Psoas muscle (tissue), 8 donors: ENCODE results near the gene CDK5R1. TPM values are rescaled to one million over a fixed set of nuclear protein-coding genes. Genes with fewer than 3 reads are reported as not detected.

ENCODE experiments used
- ATAC-seq, 4 donors: fragments of 200-7000 bp; cut with Tn5 transposase; one replicate each; pipeline ENCODE4 v1.9.1; 2020; ENCODE audit warnings: moderate library complexity in 3 of 4, mild to moderate bottlenecking in 2 of 4
- DNase-seq, 2 donors: peaks; one replicate each; pipeline ENCODE4 v3.0.0-alpha.2; 2020
- H3K27ac ChIP-seq: fragments of 200-600 bp; one replicate; pipeline ENCODE4 v1.8.0; 2022
- H3K27me3 ChIP-seq, 3 donors: fragments of 200-600 bp in 1 of 3; one replicate each; pipeline versions ENCODE4 v1.6.1 to v1.8.0; 2013 to 2022; ENCODE audit warnings: low read length in 2 of 3, mild to moderate bottlenecking in 2 of 3, moderate library complexity in 1 of 3; ENCODE audit not compliant: insufficient read depth in 3 of 3
- H3K36me3 ChIP-seq, 2 donors: fragments of 200-600 bp in 1 of 2; one replicate each; pipeline versions ENCODE4 v1.6.1 to v1.8.0; 2013 to 2022; ENCODE audit warnings: low read depth in 1 of 2, mild to moderate bottlenecking in 1 of 2, moderate library complexity in 1 of 2; ENCODE audit not compliant: insufficient read depth in 1 of 2
- H3K4me1 ChIP-seq: fragments of 200-600 bp; one replicate; pipeline ENCODE4 v1.8.0; 2022
- H3K4me3 ChIP-seq: fragments of 200-600 bp; one replicate; pipeline ENCODE4 v1.8.0; 2022; ENCODE audit warnings: mild to moderate bottlenecking
- H3K9me3 ChIP-seq: fragments of 200-600 bp; one replicate; pipeline ENCODE4 v1.8.0; 2022
- WGBS, 3 donors: extraction: QIAGEN DNeasy Blood & Tissue Kit; methylation state at CpG; one replicate each; pipeline versions ENCODE4 v1.1.6 to v1.1.7; 2013; 5-methylcytosine and 5-hydroxymethylcytosine counted together
- intact Hi-C, 2 donors: fragments of 100-400 bp; cut with DNase I; formaldehyde crosslinking; loops; one replicate each; pipeline versions ENCODE4 v1.11.0 to v1.14.2; 2022
- polyA plus RNA-seq, 3 donors: library from polyadenylated mRNA; stranded (reverse); fragments of 200-250 nt; gene quantifications; one replicate each; pipeline ENCODE4 v1.2.3, GENCODE V29; 2013
- total RNA-seq, 4 donors: library from RNA; stranded (reverse); fragmentation: NEBNext Ultra II Directional in 2 of 4; extraction: Animal tissue kit (Norgen Biotek cat#: 25700) in 2 of 4; gene quantifications; one replicate each; pipeline versions ENCODE4 v1.2.1 to v1.2.4, GENCODE V29; 2021 to 2023
- TF ChIP-seq, protein P1 (sequence below): fragments of 200-600 bp; IDR thresholded peaks from one replicate; pipeline ENCODE4 v1.8.0; 2022; ENCODE audit warnings: antibody characterized with exemption
- donor health status: healthy with polysubstance abuse.
- donor health status: DM: no; HTN: no; CAD: no; lungs with moderate emphysema.
- donor health status: Bipolar disorder and iron deficiency.
- donor health status: healthy.
- donor health status: DM: yes; HTN: yes; CAD: no.
- donor health status: DM: no; HTN: no; CAD: no.
- donor health status: DM: no; HTN: no; CAD: no.
- donor health status: DM: yes; HTN: yes; CAD: no.

The CDK5R1 gene
- total and polyA plus RNA-seq, 7 donors: 0.44 to 5.2 (median 2.0) TPM

DNA sequence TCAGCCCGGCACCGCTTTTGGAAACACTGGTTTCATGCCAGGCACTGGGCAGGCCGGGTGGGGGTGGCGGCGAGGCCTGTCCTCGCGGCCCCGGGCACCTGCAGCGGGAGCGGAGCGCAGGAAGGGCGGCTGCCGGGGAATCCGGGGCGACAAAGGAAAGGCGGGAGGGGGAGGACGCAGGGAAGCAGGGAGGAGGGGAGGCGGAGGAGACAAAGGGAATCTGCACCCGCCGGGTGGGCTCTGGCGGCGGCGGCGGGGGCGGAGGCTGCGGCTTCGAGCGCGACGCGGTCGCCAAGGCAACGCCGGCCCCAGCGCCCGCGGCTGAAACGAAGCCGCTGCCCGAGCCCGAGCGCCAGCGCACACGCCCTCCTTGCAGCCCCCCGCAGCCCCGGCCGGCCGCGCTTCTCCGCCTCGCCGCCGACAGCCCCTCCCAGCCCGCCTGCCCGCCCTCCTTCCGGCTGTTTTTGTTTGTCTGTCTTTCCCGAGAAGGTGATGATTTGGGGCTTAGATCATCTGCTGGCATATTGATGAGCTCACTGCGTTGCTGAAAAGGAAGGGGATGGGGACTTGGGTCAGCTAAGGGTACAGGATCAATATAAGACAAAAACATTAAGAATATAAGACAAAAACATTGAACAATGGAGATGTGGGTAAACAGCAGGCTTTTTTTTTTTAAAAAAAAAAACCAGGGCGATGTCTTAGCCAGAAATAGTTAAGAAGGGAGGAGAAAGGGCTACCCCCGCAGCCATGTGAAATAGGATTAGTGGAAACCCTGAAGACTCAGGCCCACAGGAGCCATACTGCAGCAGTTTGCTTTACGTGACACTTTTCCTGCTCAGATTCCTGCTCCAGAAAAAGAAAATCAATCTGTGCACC lies 32.7 kb downstream of the CDK5R1 start:
- ATAC-seq: peak; percentile 21 to 79 (median 72)
- Histone ChIP-seq H3K27ac (no peak overlapping the region), H3K4me3 (peak overlapping the region; percentile 66), H3K36me3 (no peaks in the 10 kb centered on the region), H3K27me3 (no peaks in the 10 kb centered on the region), H3K9me3 (no peaks in the 10 kb centered on the region), H3K4me1 (peaks cover 26% of the 10 kb centered on the region)
- intact Hi-C loops: no loop called here
- peak; percentile 34 to 68 for DNase-seq
- WGBS, 3 donors: 1 to 8% (median 5%) methylated on average over 19 to 61 of the region's 61 CpGs
- TF ChIP-seq, protein P1, sequence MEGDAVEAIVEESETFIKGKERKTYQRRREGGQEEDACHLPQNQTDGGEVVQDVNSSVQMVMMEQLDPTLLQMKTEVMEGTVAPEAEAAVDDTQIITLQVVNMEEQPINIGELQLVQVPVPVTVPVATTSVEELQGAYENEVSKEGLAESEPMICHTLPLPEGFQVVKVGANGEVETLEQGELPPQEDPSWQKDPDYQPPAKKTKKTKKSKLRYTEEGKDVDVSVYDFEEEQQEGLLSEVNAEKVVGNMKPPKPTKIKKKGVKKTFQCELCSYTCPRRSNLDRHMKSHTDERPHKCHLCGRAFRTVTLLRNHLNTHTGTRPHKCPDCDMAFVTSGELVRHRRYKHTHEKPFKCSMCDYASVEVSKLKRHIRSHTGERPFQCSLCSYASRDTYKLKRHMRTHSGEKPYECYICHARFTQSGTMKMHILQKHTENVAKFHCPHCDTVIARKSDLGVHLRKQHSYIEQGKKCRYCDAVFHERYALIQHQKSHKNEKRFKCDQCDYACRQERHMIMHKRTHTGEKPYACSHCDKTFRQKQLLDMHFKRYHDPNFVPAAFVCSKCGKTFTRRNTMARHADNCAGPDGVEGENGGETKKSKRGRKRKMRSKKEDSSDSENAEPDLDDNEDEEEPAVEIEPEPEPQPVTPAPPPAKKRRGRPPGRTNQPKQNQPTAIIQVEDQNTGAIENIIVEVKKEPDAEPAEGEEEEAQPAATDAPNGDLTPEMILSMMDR: no peak

DNA sequence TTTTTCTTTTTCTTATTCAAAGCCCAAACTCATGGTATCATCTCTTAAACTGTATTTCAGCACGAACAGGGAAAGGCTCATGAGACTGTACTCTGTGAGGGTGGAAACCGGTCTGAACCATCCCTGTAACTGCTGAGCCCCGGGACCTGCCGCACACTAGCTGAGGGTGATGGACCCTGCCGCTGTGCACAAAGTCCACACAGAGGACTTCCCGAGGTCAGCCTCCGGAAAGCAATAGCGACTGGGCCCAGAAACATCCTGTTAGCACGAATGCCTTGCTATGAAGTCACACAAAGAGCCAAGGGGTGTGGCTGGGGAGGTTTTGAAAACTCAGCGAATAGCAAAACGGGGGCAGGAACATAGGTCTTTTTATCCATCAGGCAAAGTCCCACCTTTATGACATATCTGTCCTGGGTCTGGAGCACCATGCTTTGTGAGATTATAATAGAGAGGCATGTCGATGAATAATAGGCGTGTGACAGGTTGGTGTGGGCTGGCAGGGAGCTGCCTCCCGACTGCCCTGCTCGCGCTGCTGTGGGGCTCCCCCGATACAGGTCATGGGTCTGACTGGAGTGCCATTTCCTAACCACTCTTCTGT lies 33.4 kb downstream of the CDK5R1 start:
- Histone ChIP-seq H3K27ac (no peak overlapping the region), H3K4me3 (peak overlapping the region; percentile 66), H3K9me3 (no peaks in the 10 kb centered on the region), H3K4me1 (peaks cover 32% of the 10 kb centered on the region), H3K36me3 (no peaks in the 10 kb centered on the region), H3K27me3 (no peaks in the 10 kb centered on the region)
- 45 to 53% (median 50%) methylated on average over 17 of the region's 17 CpGs for WGBS, 3 donors
- intact Hi-C loops: no loop called here
- TF ChIP-seq, protein P1: no peak
- DNase-seq: no peak
- ATAC-seq: no peak

DNA sequence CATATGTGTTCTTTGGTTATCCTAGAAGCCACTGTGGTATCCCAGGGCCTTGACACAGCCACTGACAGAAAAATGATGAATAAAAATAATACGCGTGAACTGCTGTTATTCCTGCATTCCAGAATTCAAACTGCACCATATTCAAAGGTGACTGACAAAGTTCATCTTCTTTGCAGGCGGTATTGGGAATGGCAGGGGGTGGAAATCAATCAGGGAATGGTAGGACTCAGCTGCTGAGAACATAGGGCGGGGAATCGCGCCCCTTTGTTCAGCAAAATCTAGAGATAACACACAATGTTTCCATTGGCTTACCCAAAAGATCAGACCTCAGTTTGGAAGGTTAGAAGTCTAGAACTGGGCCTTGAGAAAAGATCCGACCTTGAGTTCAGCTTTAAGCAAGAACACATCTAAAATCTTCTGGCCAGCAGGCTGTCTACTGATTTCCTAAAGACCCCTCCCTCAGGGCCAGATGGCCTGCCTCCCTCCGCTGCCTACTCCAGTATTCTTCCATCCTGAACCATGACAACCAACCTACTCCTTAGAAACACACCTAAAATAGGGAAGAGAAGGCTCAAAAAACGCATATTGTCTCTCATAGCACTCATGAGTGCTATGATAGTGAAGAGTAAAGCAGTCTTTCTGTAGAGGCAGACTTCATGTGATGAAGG lies 34.1 kb downstream of the CDK5R1 start:
- no peaks in the 10 kb centered on the region for H3K36me3 ChIP-seq
- no peak for ATAC-seq
- no peaks in the 10 kb centered on the region for H3K9me3 ChIP-seq
- WGBS, 3 donors: 97 to 98% (median 97%) methylated on average over 9 of the region's 9 CpGs
- H3K4me3 ChIP-seq: no peak overlapping the region
- no peak for DNase-seq
- TF ChIP-seq, protein P1: no peak
- H3K4me1 ChIP-seq: peaks cover 32% of the 10 kb centered on the region
- intact Hi-C loops: no loop called here
- no peaks in the 10 kb centered on the region for H3K27me3 ChIP-seq
- no peak overlapping the region for H3K27ac ChIP-seq

DNA sequence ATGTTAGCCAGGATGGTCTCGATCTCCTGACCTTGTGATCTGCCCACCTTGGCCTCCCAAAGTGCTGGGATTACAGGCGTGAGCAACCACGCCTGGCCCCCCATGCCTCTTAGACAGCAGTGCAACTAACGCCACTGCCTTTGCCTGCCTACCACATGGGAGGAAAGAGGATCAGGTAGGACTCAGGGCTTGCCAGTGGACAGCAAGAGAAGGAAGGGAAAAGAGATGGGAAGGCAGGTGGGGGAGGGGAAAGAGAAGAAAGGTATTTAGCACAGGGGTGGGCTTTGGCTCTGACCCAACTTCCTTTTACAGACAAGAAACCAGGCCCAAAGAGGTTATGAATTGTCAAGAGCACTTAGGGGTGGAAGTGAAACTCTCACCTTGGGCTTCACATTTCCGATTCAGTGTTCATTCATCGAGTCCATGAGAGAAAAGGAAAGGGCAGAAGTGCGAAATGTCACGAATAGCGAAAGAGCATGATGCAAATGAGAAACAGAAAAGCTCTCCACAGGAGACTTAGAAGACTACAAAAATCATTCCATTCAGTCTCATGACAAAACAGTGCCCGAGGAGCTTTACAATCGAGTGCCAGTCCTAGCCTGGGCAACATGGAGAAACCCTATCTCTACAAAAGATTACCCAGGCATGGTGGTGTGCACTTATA lies 36.4 kb downstream of the CDK5R1 start:
- DNase-seq (no peak), ATAC-seq (no peak)
- TF ChIP-seq, protein P1: no peak
- WGBS, 3 donors: 87 to 92% (median 91%) methylated on average over 11 of the region's 11 CpGs
- Histone ChIP-seq H3K4me1 (peaks cover 23% of the 10 kb centered on the region), H3K27ac (no peak overlapping the region), H3K36me3 (no peaks in the 10 kb centered on the region), H3K4me3 (no peak overlapping the region), H3K27me3 (no peaks in the 10 kb centered on the region), H3K9me3 (no peaks in the 10 kb centered on the region)
- intact Hi-C loops: no loop called here
